Fibroblast of peridontal ligament (primary cell): ENCODE data around the gene CDR2L.
"Not testable (repeated sequence)": the region's sequence is repeated elsewhere in the genome, so short reads cannot be mapped to it uniquely, and the experiment has no call there.

Source experiments
- DNase-seq: peaks from one replicate; pipeline ENCODE4 v3.0.0-alpha.2; 2010; ENCODE audit errors: extremely low read depth

The CDR2L gene

DNA sequence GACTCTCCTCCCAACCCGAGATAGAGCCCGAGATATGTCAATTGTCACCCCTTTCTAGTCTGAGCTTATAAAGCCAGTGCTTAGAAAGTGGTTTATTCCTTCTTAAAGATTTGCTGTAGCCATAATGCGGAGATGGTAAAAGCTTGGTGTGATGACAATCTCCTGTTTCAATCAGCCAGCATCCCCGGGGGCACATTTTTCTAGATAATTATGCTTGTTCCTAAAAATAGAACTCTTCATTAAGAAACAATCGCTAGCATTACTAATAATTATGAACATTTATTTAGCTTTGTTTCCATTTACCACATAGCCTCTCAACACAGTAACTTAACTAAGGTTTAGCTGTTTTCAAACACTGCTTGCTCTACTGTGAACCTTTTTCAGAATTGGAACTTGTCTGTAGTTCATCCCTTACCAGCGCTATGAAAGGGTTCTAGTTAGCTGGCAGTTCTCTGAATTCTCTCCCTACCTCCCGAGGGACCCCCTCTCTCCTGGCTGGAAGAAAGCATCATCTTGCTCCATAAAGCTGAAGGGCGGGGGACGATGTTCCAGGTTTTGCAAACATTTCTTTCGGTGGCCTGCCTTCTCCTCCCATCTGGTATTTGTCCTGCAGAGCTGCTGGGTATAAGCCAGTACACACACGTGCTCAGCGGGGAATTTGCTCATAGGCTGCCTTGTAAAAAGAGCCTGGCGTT lies 24.1 kb downstream of the CDR2L start:
- peak; percentile 78 for DNase-seq

DNA sequence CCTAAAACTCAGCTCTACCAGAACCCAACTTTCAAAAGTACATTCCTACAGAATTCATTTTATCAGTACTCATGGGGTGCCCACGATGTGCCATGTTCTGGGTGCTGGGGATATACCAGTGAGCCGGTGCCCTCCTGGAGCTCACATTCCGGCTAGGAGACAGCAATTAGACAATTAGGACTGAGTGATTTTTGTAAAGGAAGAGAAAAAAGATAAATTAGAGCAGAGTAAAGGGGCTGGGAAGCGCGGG lies 24.6 kb downstream of the CDR2L start:
- DNase-seq = no peak

DNA sequence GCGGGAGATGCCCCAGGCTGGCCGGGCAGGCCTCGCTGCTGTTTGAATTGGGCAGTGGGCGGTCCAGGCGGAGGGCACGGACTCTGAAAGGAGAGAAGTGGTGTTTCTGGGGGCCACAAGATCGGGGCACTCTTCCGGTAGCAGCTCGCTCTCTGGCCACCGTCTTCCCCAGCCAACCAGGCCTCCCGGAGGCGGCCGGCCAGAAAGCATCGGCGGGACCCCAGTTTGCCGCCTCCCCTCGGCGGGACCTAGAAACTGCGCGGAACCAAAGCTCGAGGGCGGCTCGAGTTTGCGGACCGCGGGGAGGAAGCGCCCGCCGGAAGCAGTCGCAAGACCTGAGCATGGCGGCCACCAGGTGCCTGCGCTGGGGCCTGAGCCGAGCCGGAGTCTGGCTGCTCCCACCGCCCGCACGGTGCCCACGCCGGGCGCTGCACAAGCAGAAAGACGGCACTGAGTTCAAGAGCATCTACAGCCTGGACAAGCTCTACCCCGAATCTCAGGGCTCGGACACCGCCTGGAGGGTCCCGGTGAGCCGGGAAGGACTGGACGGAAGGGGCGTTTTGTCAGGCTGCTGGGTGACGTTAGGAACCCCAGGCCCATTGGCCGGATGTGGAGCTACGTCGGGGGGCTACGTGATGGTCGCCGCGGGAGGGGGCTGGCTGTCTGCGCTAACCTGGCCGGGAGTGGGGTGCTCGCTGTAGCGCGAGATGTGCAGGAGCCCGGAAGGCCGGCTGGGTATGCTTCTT lies 25.1 kb downstream of the CDR2L start, which contains the start of gene MRPL58:
Gene MRPL58, plus strand, starts transcription at position 325 of the 746 bp plus-strand sequence. Its CDS starts 17 bp downstream, at position 342.
- DNase-seq = peak; percentile 78

DNA sequence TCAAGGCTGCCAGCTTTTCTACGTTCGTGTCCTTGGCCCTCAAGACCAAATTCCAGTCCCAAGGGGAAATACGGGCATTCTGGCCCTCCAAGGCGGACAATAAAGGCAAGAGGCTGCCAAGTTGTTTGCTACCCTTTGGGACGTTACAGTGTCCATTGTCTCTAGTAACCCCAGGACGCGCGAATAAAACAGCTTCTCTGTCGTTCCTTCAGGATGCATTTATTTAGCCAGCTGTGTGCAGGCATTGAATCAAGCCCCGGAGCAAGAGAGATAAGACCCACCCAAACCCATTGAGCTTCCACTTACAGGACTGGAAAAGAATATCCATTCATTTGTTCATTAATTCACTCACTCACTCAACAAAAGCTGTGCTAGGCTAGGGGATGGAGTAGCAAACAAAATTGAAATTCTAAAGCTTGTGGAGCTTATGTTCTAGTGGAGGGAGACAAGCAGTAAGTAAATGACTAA lies 25.7 kb downstream of the CDR2L start:
- DNase-seq = no peak

DNA sequence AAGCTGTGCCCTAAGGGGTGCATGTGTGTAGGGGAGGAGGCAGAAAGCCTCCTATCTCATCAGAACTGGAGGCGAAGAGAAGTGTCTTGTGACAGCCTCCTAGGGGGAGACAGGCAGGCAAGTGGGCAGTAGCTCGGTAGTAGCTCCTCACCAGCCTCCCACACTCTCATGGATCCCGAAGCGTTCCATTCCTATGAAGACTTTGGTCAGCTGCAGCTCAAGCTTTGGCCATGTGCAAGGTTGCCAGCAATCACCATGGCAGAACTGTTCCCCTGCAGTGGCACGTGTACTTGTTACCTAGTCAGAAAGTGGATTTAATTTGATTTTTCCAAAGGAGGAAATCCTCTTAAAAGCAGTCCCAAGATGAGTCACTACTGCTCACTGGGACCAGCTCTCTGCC lies 31.7 kb downstream of the CDR2L start:
- no peak for DNase-seq

DNA sequence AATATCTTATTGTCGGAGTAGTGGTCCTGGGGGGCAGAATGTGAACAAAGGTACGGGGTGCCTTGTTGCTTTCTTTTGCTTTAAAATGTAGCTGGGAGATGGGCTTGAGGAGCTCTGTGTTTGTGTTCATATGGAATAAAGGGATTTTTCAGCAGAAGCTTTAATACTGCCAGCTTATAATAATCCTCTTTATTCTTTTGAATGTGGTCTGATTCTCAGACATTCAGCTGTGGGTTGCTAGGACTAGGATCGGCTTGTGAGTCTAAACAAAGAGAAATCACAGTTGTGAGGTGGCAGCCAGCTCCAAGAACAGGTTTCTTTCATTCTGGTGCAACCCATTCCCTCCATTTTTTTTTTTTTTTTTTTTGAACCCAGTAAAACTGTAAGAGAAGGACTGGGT lies 32.3 kb downstream of the CDR2L start:
- no peak for DNase-seq

DNA sequence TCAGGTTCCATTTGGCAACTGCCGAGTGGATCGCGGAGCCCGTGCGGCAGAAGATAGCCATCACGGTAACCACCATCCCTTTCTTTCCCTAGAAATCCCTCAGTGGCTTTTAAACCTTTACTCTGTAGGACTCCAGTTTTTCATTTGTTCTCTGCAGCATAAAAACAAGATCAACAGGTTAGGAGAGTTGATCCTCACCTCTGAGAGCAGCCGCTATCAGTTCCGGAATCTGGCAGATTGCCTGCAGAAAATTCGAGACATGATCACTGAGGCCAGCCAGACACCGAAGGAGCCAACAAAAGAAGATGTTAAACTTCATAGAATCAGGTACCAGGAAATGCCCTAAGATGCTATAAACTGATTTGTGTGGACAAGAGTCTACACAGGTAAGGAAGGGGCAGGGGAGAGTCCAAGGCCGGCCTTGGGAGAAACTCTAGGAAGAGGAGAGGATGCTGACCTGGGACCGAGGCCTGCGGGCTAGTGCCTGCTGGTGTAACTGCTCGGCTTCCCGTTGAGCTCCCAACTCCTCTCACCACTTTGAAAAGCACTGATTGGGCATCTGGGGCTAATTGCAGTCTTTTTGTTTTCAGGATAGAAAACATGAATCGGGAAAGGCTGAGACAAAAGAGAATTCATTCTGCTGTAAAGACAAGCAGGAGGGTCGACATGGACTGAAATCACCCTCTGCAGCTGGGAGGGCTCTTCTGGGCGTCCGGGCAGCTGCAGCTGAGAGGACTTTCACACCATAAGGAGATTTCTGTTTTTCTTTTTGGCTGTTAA lies 33.1 kb downstream of the CDR2L start:
- no peak for DNase-seq

DNA sequence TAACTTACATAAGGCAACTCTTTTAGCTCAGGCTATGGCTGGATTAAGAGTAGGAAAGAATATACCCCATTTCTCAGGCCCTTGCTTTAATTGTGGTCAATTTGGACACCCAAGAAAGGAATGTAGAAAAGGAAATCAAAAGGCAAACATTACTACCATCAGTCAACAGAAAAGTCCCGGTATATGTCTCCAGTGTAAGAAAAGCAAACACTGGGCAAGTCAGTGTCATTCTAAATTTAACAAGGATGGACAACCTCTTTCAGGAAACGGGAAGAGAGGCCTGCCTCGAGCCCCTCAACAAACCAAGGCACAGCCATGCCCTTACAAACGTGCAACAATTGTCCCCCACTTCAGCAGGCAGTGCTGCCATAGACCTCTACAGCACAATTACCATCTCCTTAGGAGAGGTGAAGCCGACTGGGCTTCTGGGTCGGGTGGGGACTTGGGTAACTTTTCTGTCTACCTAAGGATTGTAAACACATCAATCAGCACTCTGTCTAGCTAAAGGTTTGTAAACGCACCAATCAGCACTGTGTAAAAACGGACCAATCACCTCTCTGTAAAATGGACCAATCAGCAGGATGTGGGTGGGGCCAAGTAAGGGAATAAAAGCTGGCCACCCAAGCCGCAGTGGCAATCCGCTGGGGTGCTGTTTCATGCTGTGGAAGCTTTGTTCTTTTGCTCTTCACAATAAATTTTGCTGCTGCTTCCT lies 37.4 kb downstream of the CDR2L start:
- no peak for DNase-seq

DNA sequence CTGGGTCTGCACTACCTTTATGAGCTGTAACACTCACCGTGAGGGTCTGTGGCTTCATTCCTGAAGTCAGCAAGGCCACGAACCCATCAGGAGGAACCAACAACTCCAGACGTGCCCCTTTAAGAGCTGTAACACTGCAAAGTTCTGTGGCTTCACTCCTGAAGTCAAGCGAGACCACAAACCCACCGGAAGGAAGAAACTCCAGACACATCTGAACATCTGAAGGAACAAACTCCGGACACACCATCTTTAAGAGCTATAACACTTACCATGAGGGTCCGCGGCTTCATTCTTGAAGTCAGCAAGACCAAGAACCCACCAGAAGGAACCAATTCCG lies 37.9 kb downstream of the CDR2L start:
- DNase-seq = not testable (repeated sequence)

DNA sequence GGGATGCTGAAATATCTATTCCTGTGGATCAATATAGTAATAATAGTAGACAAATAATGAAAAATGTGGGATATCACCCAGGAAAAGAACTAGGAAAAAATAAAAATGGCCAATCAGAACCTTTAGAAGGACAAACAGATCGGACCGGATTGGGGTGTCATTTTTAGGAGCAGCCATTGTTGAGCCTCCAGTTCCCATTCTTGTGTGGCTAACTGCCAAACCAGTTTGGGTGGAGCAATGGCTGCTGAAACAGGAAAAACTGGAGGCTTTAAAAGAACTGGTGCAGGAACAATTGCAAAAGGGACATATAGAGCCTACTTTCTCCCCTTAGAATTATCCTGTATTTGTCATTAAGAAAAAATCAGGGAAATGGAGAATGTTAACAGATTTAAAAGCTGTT lies 39.2 kb downstream of the CDR2L start:
- not testable (repeated sequence) for DNase-seq

DNA sequence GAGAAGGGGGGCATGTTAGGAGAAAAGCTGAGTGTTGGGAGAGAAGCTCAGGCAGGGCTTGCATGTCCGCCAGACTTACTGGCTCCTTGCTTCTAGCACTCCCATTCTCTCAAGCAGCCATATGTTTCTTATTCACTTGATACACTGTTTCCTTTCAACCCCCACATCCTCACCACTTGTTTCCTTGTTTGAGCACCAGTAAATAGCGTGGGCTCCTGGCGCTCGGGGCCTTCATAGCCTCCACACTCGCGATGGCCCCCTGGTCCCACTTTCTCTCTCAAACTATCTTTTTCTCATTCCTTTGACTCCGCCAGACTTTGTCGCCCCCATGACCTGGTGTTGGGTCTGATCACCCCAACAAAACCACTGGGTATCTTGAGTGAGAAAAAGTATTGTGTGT lies 42.7 kb downstream of the CDR2L start:
- no peak for DNase-seq

DNA sequence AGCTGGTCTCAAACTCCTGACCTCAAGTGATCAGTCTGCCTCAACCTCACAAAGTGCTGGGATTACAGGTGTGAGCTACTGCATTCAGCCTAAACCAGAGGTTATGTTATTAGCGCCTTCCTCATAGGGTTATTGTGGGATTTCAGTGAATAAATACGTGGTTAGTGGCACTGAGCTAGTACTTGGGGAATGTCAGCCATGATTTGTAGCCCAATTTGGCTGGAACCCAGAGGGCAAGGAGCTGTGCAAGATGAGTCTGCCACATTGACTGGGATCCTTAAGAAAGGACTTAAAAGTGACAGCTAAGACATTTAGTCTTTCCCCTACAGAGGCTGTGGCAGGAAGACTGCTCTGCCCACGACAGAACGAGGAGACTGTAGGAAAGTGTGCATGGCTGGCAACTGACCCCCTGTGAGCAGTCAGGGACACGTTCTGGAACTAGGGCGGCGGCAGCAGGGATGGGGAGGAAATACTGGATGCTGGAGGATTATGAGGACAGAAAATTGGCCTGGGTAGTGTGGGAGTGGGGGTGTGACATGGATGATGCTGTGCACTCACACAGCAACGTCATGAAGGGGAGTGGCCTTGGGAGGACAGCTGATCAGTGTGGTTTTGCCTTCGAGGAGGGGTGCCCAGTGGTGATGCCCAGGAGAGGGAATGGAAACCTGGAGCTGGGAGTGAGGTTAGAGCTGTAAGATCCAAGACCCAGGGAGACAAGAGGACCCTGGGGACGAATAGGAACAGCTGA lies 44.7 kb downstream of the CDR2L start:
- peak; percentile 89 for DNase-seq

DNA sequence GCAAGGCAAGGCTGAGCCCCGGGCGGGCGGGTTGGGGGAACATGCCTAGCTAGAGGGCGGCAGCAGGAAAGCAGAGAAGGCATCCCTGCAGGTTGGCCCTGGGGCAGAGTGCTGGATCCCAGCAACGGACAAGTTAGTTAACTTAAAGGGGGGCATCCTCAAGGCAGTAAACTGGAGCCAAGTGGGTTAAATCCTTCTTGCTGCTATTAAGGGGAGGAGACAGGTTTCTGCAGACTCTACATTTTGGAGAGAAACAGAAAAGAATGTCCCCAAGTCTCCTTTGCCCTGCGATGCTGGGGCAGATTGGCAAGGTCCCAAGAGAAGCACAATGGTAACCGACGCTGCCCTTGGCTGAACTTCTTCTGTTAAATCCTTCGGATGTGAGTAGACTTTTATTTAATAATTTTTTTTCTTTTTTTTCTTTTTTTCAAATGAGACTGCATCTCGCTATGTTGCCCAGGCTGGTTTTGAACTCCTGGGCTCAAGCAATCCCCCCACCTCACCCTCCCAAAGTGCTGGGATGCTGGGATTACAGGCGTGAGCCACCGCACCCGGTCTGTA lies 45.4 kb downstream of the CDR2L start:
- DNase-seq = no peak

DNA sequence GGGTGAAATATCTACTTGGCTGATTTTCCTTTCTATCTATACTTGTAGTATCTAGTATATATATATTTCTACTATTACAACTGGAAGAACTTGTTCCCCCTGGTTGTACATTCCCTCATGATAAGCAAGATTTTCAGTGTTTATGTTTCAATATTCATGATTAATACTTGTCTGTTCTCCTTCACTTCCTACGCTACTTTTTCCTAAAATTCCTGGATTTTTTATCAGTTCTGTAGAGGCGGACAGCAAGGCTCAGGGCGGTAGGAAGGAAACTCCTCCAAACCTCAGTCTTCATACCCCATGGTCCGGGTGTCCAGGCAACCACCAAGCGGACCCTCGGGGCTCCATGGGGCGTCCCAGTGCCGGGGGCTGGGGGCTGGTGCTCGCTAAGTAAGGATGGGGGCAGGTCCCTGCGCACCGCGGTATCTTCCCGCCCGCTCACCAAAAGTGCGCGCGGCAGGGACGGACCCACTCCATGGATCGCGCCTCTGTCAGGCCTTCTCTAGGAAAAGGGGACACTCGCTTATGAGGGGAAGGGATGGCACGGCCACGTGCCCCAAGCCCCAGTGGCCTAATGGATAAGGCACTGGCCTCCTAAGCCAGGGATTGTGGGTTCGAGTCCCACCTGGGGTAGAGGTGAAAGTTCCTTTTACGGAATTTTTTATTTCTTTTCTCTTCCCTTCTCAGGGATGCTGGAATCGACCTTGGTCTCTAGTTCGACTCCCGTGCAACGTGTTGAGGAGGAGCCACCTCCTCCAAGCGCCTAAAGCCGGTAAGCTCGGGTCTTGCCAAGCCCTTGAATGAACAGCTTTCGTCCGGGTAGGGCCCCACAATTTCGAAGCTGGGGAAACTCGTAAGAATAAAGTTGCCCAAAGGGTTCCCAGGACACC lies 46.2 kb downstream of the CDR2L start:
- peak; percentile 92 for DNase-seq

DNA sequence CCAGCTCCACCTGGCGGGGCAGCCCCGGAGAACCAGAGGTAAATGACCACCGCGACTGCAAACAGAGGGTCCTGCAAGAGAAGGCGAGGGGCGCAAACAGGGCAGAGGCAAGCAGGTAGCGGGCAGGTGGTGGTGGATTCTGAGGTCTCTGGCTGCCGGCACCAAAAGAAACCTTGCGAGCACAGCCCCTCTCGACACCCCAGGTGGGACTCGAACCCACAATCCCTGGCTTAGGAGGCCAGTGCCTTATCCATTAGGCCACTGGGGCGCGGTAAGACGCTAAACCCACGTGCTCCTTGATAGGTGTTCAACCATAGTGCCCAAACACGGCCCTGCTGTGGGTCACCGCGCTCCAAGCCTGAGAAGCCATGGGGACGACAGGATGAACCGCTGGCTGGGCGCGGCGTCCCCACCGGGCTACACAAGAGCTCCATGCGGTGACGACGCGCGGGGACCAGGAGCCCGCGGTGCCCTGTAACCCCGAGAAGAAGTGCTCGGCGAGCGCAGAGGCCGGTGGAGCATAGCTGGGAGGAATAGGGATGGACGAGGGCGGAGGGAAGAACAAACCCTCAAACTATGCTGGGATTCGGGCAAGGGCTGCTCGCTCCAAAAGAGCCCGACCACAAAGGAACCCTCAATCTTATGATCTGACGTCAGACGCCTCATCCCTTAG lies 46.9 kb downstream of the CDR2L start:
- peak; percentile 87 for DNase-seq

DNA sequence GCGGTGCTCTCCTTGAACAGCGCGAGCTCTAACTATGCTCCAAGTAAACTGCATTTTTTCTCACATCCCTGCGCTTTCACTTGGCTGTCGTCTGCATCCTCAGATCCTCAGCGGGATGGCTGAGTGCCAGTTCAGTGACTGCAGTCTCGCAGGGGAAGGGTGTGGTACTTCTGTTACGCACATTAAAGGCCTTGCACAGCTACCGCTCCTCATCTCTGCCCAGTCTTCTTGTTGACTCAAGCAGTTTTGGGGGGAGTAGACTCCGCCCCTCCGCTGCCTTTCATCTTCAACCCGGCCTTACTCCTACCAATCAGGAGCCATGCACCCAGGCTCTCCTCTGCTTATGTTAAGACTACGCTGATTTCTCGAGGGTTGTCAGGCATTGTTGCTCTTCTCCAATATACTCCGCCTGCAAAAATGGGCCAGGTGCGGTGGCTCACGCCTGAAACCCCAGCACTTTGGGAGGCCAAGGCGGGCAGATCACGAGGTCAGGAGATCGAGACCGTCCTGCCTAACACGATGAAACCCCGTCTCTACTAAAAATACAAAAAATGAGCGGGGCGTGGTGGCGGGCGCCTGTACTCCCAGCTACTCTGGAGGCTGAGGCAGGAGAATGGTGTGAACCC lies 49.3 kb downstream of the CDR2L start:
- DNase-seq = no peak

DNA sequence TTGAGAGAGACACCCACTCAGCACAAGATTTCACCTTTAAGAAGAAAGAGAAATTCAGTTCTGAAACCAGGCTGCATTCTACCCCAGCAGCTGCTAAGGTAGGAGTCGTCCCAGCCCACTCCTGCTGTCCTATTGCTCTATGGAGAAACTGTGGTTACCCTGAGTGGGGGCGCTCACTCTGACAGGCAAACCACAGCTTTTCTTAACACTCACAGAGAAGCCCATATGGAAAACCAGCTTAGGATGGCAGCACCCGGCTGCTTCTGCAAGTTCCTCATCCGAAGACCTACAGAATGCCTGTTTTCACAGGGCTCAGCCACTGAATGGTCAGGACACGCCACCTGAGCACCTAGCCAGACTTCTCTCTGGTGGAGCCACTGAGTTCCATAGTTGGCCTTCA lies 51.8 kb downstream of the CDR2L start:
- DNase-seq = no peak

DNA sequence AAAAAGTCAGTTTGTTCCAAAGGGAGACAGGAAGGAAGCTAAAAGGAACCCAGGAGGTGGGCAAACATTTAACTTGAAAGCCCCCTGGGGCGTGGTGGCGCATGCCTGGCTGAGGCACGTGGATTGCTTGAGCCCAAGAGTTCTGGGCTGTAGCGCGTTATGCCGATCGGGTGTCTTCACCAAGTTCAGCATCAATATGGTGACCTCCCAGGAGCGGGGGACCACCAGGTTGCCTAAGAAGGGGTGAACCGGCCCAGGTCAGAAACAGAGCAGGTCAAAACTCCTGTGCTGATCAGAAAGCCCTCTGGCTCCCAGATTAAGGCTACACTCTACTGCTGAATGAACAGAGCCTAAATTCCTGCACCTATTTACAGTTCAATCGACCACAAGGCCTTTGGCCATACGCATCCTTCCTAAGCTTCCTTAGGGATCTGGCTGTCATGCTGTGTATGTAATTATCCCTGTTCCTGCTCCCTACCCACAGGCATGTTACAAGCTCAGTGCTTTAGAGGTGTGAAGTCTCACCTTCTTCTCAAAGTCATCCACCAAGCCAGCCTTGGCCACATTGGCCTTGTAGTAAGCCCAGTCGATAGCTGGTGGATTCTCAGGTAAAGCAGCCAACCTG lies 54.3 kb downstream of the CDR2L start:
- DNase-seq = no peak

DNA sequence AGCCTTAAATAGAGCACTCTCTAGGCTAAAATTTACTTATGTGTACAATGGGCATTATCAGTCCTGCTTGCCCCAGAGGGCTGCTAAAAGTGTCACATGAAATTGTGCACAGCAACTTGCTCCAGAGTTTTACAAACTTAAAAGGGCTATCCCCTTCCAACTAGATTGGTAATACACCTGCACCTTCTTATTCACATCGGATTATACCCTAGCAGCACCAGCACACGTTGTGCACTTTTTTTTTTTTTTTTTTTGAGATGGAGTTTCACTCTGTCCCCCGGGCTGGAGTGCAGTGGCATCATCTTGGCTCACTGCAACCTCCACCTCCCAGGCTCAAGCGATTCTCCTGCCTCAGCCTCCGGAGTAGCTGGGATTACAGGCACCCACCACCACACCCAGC lies 56.4 kb downstream of the CDR2L start:
- not testable (repeated sequence) for DNase-seq
